T-helper 17 cell (primary cell): ENCODE data around the gene MEIG1. TPM values are rescaled to one million over a fixed set of nuclear protein-coding genes. Genes with fewer than 3 reads are reported as not detected.
A peak's percentile ranks its signal among the peaks of the same experiment; 100 is the strongest.
"Not testable (repeated sequence)": the region's sequence is repeated elsewhere in the genome, so short reads cannot be mapped to it uniquely, and the experiment has no call there.

Experiments used
- ATAC-seq: fragments of 150-1000 bp; cut with Tn5 transposase; 2 replicates; pipeline ENCODE4 v1.10.0; 2021; ENCODE audit warnings: mild to moderate bottlenecking, moderate library complexity
- DNase-seq, 3 donors: peaks; one replicate each; pipeline versions ENCODE4 v3.0.0 to v3.0.0-alpha.2; 2020 to 2021
- H3K9me3 ChIP-seq: one replicate; pipeline ENCODE4 v1.7.0; 2013; ENCODE audit warnings: low read length, mild to moderate bottlenecking; ENCODE audit not compliant: control insufficient read depth, poor library complexity, severe bottlenecking
- H3K27ac Mint-ChIP-seq: one replicate; pipeline ENCODE4 v1.8.0; 2022; ENCODE audit warnings: mild to moderate bottlenecking, moderate library complexity, mixed read lengths
- H3K27me3 Mint-ChIP-seq: one replicate; pipeline ENCODE4 v1.8.0; 2022; ENCODE audit warnings: mixed read lengths
- H3K36me3 Mint-ChIP-seq: one replicate; pipeline ENCODE4 v1.8.0; 2022; ENCODE audit warnings: low read depth, mixed read lengths
- H3K4me1 Mint-ChIP-seq: one replicate; pipeline ENCODE4 v1.8.0; 2022; ENCODE audit warnings: mild to moderate bottlenecking, mixed read lengths
- H3K4me3 Mint-ChIP-seq: one replicate; pipeline ENCODE4 v1.8.0; 2022; ENCODE audit warnings: mild to moderate bottlenecking, moderate library complexity, mixed read lengths
- total RNA-seq, 4 donors: library from RNA in 2 of 4; stranded (reverse) in 2 of 4; gene quantifications; one replicate each; pipeline ENCODE4 v1.2.3 and lab custom pipeline; 2022 to 2026

Gene MEIG1, protein sequence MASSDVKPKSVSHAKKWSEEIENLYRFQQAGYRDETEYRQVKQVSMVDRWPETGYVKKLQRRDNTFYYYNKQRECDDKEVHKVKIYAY
- total RNA-seq = not detected
- total RNA-seq (lab: John Stamatoyannopoulos, UW) = 0 to 0.12 reads per million in 2 donors

DNA sequence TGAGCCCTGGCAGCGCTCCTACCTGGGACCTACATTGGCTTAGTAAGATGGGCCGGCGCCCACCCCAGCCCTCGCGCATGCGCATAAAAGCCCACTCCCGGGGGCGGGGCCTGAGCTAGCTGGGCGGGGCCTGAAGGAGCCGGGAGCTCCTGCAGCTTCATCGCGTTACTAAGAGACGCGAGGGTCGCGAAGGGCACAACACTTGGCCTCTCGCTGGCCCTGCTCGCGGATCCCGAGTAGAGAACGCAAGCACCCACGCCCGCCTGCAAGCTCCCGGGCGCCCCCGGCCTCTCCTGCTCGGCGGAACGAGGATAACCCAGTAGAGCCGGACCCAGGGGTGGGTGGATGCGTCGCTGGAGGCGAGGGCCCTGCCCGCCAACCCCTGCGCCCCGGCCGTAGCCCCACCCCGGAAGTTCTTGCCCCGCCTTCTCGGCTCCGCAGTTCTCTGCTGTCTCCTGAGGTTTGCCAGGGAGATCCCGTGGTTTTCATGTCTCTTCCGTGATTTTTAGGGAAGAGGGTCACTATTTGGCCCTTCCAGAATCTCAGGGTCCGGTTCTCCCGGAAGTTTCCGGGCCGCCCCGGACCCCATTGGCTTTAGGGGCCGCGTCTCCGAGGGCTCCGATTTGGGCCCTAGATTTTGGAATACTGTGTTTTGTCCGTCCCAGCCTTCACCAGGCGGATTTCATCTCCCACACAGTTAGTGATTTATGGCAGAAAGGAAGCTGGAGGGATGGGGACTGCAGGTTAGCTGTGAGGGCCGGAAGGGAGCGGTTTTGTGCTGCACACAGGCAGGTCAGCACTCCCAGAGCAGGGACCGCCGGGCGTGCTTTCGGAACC, at the start of gene MEIG1:
MEIG1 (plus strand) TSS at position 168 of the 837 bp plus-strand sequence. CDS start 7,081 bp downstream, outside the sequence.
- Mint-ChIP-seq H3K4me3 (peak within 1 kb of the TSS; percentile 95), H3K27ac (peak within 1 kb of the TSS; percentile 97)

DNA sequence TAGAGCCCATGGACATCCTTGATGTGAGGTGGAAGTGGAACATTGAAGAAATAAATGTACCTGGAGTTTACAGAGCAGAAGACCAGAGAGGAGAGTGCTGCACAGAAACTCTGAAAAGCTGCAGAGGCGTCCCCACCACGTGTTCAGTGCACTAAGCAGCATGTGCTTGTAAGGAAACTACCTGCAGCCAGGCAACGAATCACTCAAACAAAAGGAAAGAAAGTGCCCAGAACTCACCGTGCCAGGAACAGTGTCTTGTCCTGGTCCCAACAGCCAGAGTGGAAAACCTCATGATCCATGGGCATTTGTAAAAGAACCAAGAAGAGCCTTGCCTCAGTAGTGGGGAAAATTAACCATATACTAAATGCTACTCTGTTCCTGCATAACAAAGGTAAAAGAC, 48.2 kb upstream of the MEIG1 start:
- Mint-ChIP-seq H3K27ac (peak overlapping the region; percentile 12), H3K36me3 (peaks cover 17% of the 10 kb centered on the region), H3K27me3 (no peaks in the 10 kb centered on the region), H3K4me1 (peaks cover 18% of the 10 kb centered on the region), H3K4me3 (no peak overlapping the region)
- ATAC-seq = no peak
- no peaks in the 10 kb centered on the region for H3K9me3 ChIP-seq
- DNase-seq = no peak

More for the DNA sequence above, at the start of gene MEIG1:
- H3K9me3 ChIP-seq = no peaks in the 10 kb centered on the region
- no peaks in the 10 kb centered on the region for H3K27me3 Mint-ChIP-seq
- no peaks in the 10 kb centered on the region for H3K36me3 Mint-ChIP-seq
- peak; percentile 82 to 83 (median 82) for DNase-seq
- peak; percentile 88 for ATAC-seq
- peaks cover 10% of the 10 kb centered on the region for H3K4me1 Mint-ChIP-seq

DNA sequence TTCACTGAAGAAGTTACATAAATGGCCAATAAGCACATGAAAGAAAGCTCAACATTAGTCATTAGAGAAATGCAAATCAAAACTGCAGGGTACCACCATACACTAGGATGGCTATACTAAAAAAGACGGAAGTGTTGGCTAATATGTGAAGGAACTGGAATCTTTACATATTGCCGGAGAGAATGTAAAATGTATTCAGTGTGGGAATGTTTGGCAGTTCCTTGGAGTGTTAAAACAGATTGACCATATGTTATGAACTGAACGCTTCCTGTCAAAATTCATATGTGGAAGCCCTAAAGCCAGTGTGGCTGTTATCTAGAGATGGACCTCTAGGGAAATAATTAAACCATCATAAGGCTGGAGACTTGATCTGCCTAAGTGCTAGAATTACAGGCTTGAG, 47.4 kb upstream of the MEIG1 start:
- Mint-ChIP-seq H3K36me3 (peaks cover 17% of the 10 kb centered on the region), H3K27ac (peak overlapping the region; percentile 12), H3K4me1 (peaks cover 18% of the 10 kb centered on the region), H3K27me3 (no peaks in the 10 kb centered on the region), H3K4me3 (no peak overlapping the region)
- no peaks in the 10 kb centered on the region for H3K9me3 ChIP-seq
- ATAC-seq (no peak), DNase-seq (no peak)

DNA sequence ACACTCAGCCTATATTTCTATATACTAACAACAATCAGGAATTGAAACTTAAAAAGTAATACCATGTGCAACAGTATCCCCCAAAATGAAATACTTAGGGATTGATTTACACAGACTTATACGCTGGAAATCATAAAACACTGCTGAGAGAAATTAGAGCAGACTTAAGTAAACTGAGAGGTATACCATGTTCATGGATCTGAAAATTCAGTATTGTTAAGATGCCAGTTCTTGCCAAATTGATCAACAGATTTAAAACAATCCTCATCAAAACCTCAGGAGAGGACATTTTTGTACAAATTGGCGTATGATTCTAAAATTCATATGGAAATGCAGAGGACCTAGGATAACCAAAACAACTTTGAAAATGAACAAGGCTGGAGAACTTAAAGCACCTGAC, 42.6 kb upstream of the MEIG1 start:
- no peak for ATAC-seq
- Mint-ChIP-seq H3K4me3 (no peak overlapping the region), H3K27me3 (no peaks in the 10 kb centered on the region), H3K27ac (no peak overlapping the region), H3K4me1 (peaks cover 11% of the 10 kb centered on the region), H3K36me3 (peaks cover 20% of the 10 kb centered on the region)
- peaks cover 10% of the 10 kb centered on the region for H3K9me3 ChIP-seq
- DNase-seq = no peak

DNA sequence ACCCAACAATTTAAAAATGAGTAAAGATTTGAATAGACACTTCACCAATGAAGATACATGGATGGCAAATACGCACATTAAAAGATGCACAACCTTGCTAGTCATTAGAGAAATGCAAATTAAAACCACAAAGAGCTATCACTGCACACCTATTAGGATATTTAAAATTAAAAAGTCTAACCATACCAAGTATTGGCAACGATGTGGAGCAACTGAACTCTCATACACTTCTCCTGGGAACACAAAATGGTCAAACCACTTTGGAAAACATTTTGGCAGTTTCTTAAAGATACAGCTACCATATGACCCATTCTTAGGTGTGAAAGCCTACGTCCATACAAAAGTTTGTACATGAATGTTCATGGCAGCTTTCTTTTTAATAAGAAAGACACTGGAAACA, 41.4 kb upstream of the MEIG1 start:
- DNase-seq (no peak), ATAC-seq (no peak)
- H3K9me3 ChIP-seq = peaks cover 10% of the 10 kb centered on the region
- Mint-ChIP-seq H3K4me3 (no peak overlapping the region), H3K36me3 (peaks cover 23% of the 10 kb centered on the region), H3K27me3 (no peaks in the 10 kb centered on the region), H3K4me1 (peaks cover 10% of the 10 kb centered on the region), H3K27ac (no peak overlapping the region)

DNA sequence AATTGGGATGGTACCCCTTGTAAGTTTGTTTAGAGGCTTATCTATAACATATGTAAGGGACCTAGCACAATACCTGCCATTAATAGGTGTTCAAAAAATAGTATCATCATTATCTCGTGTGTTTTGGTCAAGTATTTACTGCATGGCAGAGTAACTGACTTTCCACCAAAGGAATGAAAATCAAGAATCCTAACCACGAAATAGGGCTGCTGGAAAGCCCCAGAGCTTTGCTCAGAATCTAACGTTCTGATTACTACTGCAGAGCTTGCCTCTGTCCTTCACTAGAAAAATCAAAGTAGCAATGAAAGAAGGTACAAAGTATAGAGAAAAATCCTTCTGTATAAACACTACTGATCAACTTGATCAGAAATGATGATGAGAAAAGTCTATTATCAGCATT, 40.2 kb upstream of the MEIG1 start:
- H3K4me3 Mint-ChIP-seq = no peak overlapping the region
- no peak overlapping the region for H3K27ac Mint-ChIP-seq
- H3K36me3 Mint-ChIP-seq = peaks cover 23% of the 10 kb centered on the region
- peaks cover 10% of the 10 kb centered on the region for H3K4me1 Mint-ChIP-seq
- ATAC-seq (no peak), DNase-seq (no peak)
- H3K9me3 ChIP-seq = peaks cover 10% of the 10 kb centered on the region
- H3K27me3 Mint-ChIP-seq = no peaks in the 10 kb centered on the region

DNA sequence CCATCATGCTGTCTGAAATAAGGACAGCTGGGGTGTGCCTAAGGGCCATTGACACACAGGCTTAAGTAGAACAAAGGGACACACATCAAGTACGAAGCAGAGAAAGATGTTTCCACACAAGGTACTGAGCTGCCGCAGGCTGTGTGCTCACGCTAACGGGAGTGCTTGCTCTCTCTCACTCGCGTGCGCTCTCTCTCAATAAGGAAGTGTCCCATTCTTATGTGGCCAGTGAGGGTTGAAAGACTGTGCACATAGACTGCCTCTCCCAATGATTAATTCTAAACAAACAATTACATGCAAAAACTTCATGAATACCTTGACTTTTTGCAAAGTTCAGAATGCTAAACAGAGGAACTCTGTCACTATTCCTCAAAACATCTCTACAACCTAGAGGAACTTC, 35.2 kb upstream of the MEIG1 start:
- ATAC-seq (no peak), DNase-seq (no peak)
- H3K27ac Mint-ChIP-seq = no peak overlapping the region
- H3K36me3 Mint-ChIP-seq = peaks cover 22% of the 10 kb centered on the region
- no peaks in the 10 kb centered on the region for H3K9me3 ChIP-seq
- H3K27me3 Mint-ChIP-seq = no peaks in the 10 kb centered on the region
- peaks cover 2% of the 10 kb centered on the region for H3K4me1 Mint-ChIP-seq
- H3K4me3 Mint-ChIP-seq = no peak overlapping the region

DNA sequence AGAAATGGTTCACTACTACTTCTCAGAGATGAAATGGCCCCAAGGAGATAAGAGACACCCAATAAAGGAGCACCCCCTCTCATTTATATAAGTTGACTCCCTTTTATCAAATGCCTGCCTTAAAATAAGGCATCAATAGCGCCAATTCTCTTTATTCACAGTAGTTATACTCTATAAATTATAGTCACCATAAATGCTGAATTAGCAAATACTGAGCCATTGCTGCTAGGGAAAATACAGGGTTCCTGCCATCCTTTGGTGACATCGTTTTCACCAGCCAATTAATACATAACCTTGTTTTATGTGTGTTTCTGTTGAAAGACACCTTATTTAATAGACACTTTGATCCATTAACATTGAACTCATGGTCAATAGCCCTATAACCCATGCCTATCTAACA, 33.9 kb upstream of the MEIG1 start:
- Mint-ChIP-seq H3K27me3 (no peaks in the 10 kb centered on the region), H3K4me3 (no peak overlapping the region), H3K4me1 (peaks cover 2% of the 10 kb centered on the region), H3K36me3 (peaks cover 13% of the 10 kb centered on the region), H3K27ac (no peak overlapping the region)
- no peaks in the 10 kb centered on the region for H3K9me3 ChIP-seq
- ATAC-seq (no peak), DNase-seq (no peak)

DNA sequence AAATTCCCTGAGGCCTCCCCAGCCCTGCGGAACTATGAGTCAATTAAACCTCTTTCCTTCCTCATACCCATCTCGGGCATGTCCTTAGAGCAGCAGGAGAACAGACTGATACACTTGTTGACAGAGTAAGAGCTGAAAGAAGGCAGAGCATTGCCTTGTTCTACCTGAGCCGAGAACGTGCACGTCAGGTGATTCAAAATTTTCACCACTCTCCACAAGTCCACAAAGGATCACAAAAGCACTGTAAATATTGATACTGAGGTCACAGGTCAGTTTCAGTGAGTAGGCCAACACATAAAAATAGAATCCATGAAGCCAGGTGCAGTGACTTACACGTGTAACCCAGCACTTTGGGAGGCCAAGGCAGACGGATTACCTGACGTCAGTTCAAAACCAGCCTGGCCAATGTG, 33.1 kb upstream of the MEIG1 start:
- Mint-ChIP-seq H3K27ac (peak overlapping the region; percentile 19), H3K4me3 (no peak overlapping the region), H3K27me3 (no peaks in the 10 kb centered on the region), H3K4me1 (peaks cover 2% of the 10 kb centered on the region), H3K36me3 (peaks cover 11% of the 10 kb centered on the region)
- ATAC-seq (no peak), DNase-seq (no peak)
- H3K9me3 ChIP-seq = no peaks in the 10 kb centered on the region

DNA sequence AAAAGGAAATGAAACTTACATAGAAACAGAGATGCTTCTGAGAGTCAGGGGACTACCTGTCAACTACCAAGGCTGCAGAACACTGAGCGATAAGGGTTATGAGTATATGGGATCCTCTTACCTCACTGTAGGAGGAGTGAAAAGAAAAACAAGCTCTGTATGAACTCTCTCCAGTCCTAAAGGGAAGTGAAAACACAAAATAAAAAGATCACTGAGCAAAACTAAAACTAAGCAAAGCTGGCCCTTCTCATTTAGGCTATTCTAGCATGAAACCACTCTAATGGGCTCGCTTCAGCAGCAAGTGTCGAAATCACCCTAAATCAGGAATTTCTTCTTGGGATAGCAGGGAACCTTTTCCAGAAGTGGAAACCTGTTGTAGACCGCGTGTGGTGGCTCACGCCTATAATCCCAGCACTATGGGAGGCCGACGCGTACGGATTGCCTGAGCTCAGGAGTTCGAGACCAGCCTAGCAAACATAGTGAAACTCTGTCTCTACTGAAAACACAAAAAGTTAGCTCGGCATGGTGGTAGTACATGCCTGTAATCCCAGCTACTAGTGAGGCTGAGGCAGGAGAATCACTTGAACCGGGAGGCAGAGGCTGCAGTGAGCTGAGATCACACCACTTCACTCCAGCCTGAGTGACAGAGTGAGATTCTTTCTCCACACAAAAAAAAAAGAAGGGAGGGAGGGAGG, 32.3 kb upstream of the MEIG1 start:
- Mint-ChIP-seq H3K36me3 (peaks cover 10% of the 10 kb centered on the region), H3K27ac (peak overlapping the region; percentile 19), H3K4me3 (no peak overlapping the region), H3K27me3 (no peaks in the 10 kb centered on the region), H3K4me1 (peaks cover 4% of the 10 kb centered on the region)
- ATAC-seq (peak; percentile 30), DNase-seq (no peak)
- no peaks in the 10 kb centered on the region for H3K9me3 ChIP-seq

DNA sequence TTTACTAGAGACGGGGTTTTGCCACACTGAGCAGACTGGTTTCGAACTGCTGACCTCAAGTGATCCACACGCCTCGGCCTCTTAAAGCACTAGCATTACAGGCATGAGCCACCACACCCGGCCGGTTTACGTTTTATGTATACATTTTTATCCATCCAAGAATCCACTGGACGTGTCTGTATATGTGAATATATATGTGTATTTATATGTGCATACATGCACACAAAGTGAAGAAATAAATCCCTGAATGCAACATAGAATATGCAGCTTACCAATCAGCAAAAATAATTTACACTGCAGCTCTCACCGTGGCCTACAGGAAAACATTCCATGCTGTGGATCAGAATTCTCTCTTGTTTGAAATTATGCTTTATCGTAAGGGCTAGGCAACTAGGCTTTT, 28.6 kb upstream of the MEIG1 start:
- ATAC-seq (no peak), DNase-seq (no peak)
- no peaks in the 10 kb centered on the region for H3K9me3 ChIP-seq
- peaks cover 10% of the 10 kb centered on the region for H3K36me3 Mint-ChIP-seq
- H3K4me1 Mint-ChIP-seq = peaks cover 4% of the 10 kb centered on the region
- no peaks in the 10 kb centered on the region for H3K27me3 Mint-ChIP-seq
- H3K4me3 Mint-ChIP-seq = no peak overlapping the region
- H3K27ac Mint-ChIP-seq = no peak overlapping the region

DNA sequence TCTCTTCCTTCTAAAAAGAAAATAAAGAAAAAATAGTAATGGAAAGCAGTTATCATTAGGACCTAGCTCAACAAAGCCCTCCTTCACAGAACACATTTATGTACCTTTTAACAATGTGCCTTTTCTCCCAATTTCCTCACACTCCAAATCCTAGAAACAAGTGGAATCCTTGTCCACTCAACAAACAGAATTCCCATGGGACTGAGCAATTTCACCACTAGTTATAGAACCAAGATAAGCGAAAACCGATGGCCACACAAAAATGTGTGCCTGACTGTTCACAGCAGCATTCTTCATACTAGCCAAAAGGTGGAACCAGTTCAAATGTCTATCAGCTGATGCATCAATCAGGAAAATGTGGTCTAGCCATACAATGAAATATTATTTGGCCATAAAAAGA, 22.6 kb upstream of the MEIG1 start:
- Mint-ChIP-seq H3K4me1 (peaks cover 4% of the 10 kb centered on the region), H3K36me3 (peaks cover 8% of the 10 kb centered on the region), H3K27me3 (no peaks in the 10 kb centered on the region), H3K27ac (peak overlapping the region; percentile 14), H3K4me3 (no peak overlapping the region)
- DNase-seq (no peak), ATAC-seq (no peak)
- no peaks in the 10 kb centered on the region for H3K9me3 ChIP-seq

DNA sequence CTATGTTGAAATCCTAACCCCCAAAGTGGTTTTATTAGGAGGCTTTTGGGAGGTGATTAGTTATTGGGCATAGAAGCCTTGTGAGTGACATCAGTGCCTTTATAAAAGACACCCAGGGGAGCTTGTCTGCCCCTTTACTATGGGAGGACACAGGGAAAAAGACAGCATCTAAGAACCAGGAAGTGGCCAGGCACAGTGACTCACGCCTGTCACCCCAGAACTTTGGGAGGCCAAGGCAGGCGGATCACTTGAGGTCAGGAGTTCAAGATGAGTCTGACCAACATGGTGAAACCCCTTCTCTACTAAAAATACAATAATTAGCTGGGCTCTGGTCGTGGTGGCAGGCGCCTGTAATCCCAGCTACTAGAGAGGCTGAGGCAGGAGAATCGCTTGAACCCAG, 20.2 kb upstream of the MEIG1 start:
- H3K4me1 Mint-ChIP-seq, H3K36me3 Mint-ChIP-seq: not testable (repeated sequence)

More for the DNA sequence above, 20.2 kb upstream of the MEIG1 start:
- H3K27me3 Mint-ChIP-seq, DNase-seq, H3K4me3 Mint-ChIP-seq, H3K9me3 ChIP-seq, ATAC-seq: not testable (repeated sequence)
- H3K27ac Mint-ChIP-seq = peak overlapping the region; percentile 78
